HG03139 (cell line): Measurements from ENCODE around the gene CFAP107.
"Not testable (repeated sequence)": the region's sequence is repeated elsewhere in the genome, so short reads cannot be mapped to it uniquely, and the experiment has no call there.

Experiments
- ATAC-seq: cut with Tn5 transposase; IDR thresholded peaks from one replicate; pipeline ENCODE4 v1.9.1; 2021; ENCODE audit not compliant: unreplicated experiment

CFAP107 gene, protein sequence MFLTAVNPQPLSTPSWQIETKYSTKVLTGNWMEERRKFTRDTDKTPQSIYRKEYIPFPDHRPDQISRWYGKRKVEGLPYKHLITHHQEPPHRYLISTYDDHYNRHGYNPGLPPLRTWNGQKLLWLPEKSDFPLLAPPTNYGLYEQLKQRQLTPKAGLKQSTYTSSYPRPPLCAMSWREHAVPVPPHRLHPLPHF

GRCh38 chr1:12745992-12746323 lies at the start of gene CFAP107:
Gene CFAP107, plus strand, starts transcription at chr1:12746200. Its CDS starts 231 bp downstream, at chr1:12746431.
- no peak for ATAC-seq

GRCh38 chr1:12696658-12697057 lies 49.3 kb upstream of the CFAP107 start:
- ATAC-seq = no peak

DNA sequence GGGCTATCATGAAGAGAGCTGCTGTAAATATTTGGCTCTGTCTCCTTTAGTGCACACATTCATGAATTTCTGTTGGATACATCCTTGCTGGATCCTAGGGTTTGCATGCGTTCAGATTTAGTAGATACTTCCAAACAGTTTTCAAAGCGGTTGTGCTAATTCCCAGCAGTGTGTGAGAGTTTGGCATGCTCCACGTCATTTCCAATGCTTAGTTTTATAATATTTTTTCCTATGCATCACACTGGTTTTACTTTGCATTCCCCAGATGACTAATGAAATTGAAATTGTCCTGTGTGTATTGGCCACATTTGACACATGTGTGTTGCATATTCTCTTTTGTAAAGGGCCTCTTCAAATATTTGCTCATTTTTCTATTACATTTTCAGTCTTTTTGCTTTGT lies 48.6 kb upstream of the CFAP107 start:
- ATAC-seq = no peak

- ATAC-seq = no peak
These were observed 42.1 kb upstream of the CFAP107 start for GRCh38 chr1:12703821-12704451.

- ATAC-seq = no peak
These were observed 39.9 kb upstream of the CFAP107 start for GRCh38 chr1:12706061-12706460.

GRCh38 chr1:12708396-12709090 lies 37.5 kb upstream of the CFAP107 start:
- ATAC-seq = no peak

DNA sequence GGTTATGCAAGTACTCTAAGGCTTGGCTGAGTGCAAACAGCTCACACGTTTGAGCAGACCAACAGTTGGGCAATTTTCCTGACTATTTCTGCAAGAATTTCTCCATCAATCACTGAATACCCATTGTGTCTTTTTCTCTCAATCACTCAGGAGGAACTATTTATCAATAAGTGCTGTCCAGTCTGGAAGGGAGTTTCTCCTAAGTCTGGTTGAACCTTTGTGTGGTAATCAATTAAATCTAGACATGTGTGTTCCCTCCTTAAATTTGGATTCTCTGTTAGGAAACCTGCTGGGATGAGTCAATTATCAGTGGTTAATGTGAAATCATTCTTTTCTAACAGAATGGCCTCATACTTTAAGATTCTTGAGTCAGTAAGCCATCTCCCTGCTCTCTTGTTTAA lies 36.9 kb upstream of the CFAP107 start:
- ATAC-seq = no peak

DNA sequence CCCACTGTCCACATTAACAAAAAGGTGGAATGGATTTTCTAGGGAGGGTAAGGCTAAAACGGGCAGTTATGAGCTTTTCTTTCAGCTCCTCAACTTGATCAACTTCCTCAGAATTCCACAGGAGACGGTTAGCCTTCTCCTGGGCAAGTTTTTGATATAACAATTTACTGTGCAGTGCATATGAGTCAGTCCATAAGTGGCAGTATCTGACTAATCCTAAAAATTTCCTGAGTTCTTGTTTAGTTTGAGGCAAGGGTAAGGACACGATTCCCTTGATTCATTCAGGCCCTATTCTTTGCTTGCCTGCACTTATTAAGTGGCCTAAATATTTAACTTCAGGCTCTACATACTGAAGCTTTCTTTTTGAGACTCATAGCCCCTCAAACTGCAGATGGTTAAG lies 36.3 kb upstream of the CFAP107 start:
- no peak for ATAC-seq

GRCh38 chr1:12711536-12711935 lies 34.5 kb upstream of the CFAP107 start:
- no peak for ATAC-seq

DNA sequence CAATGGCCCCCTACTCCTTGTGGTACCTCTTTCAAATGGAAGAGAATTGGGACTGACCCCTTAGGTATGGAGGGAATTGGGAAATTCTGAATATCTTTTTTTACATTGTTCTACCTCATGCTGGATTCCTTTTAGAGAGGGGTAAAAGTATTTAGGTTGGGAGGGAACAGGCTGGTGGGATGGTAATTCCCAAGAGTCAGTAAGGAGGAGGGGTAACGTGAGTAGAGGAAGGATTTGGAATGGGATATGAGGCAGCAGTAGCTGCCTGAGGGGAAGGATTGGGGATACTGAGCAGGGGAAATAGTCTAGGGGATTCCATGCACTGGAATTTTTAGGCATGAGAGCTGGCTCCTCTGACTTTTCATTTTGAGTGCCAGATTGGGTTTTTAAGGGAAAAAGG lies 33.9 kb upstream of the CFAP107 start:
- ATAC-seq = no peak

GRCh38 chr1:12712929-12713328 lies 33.1 kb upstream of the CFAP107 start:
- no peak for ATAC-seq

DNA sequence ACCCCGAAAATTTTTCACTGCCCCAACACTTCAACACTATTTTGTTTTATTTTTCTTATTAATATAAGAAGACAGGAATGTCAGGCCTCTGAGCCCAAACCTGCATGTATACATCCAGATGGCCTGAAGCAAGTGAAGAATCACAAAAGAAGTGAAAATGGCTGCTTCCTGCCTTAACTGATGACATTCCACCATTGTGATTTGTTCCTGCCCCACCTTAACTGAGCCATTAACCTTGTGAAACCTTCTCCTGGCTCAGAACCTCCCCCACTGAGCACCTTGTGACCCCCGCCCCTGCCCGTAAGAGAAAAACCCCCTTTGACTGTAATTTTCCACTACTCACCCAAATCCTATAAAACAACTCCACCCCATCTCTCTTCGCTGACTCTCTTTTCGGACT lies 32.3 kb upstream of the CFAP107 start:
- not testable (repeated sequence) for ATAC-seq

DNA sequence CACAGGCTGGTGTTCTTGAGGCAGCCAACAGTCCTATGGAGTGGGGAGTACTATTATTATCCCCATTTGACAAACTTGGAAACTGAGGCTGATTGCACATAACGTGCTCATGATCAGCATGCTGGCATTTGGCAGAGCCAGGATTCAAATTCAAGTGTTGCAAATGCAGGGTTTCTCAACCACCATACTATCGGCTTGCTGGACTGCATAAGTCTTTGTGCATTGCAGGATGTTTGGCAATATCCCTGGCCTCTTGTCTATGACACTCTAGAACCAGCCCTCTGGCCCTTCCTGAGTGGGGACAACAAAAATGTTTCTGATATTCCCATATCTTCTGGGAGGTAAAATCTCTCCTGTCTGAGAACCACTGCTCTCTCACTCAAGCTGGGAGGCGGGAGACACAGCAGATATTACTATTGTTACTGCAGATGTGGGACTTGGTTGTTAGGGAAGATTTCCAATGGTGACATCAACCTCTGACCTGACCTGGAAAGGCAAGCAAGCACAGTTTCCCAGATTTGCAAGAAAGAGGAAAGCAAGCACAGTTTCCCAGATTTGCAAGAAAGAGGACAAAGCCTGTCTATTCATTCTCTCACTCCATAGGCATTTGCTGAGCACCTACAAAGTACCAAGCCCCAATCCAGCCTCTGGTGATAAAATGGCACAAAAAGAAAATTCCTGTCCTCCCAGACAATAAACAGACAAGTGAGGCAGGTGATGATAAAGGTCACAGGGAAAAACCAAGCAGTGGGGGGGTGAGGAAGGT lies 31.1 kb upstream of the CFAP107 start:
- ATAC-seq = no peak

GRCh38 chr1:12715896-12716437 lies 30.0 kb upstream of the CFAP107 start, which contains the start of gene AADACL3:
Gene AADACL3, plus strand, starts transcription at chr1:12716110. Its CDS starts 67 bp downstream, at chr1:12716177.
- no peak for ATAC-seq

- no peak for ATAC-seq
These were observed 28.6 kb upstream of the CFAP107 start for GRCh38 chr1:12717301-12717838.

GRCh38 chr1:12722626-12723025 lies 23.4 kb upstream of the CFAP107 start:
- no peak for ATAC-seq

DNA sequence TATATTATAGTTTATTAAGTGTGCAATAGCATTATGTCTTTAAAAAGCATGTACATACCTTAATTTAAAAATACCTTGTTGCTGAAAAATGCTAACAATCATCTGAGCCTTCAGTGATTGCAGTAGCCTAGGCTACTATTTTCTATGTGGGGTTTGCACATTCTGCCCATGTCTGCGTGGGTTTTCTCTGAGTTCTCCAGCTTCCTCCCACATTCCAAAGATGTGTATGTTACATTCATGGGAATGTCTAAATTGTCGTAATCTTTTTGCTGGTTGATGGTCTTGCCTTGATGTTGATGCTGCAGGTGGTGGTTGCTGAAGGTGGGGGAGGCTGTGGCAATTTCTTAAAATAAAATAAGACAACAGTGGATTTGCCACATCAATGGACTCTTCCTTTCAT lies 17.6 kb upstream of the CFAP107 start:
- no peak for ATAC-seq

DNA sequence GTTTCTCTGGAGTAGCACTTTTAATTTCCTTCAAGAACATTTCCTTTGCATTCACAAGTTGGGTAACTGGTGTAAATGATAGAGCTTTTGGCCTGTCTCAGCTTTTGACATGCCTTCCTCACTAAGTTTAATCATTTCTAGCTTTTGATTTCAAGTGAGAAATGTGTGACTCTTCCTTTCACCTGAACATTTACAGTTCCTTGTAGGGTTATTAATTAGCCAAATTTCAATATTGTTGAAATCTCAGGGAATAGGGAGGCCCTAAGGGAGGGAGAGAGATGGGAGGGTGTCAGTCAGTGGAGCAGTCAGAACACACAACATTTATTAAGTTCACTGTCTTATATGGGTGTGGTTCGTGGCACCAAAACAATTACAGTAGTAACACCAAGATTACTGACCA lies 15.8 kb upstream of the CFAP107 start:
- no peak for ATAC-seq

DNA sequence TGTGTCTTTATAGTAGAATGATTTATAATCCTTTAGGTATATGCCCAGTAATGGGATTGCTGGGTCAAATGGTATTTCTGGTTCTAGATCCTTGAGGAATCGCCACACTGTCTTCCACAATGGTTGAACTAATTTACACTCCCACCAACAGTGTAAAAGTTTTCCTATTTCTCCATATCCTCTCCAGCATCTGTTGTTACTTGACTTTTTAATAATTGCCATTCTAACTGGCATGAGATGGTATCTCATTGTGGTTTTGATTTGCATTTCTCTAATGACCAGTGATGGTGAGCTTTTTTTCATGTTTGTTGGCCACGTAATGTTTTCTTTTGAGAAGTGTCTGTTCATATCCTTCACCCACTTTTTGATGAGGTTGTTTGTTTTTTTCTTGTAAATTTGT lies 14.9 kb upstream of the CFAP107 start:
- ATAC-seq = not testable (repeated sequence)

- no peak for ATAC-seq
These were observed 11.3 kb upstream of the CFAP107 start for GRCh38 chr1:12734651-12735050.

DNA sequence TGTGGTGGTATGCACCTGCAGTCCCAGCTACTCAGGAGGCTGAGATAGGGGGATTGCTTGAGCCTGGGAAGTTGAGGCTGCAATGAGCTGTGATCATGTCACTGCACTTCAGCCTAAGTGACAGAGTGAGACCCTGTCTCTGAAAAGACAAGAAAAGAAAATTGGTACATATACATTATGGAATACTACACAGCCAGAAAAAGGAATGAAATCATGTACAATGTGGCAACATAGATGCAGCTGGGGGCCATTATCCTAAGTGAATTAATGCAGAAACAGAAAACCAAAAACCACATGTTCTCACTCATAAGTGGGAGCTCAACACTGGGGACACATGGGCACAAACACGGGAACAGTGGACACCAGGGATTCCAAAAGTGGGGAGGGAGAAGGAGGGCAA lies 7.1 kb upstream of the CFAP107 start:
- ATAC-seq = no peak
